ENCODE measurements around the gene COPG2.
"Not testable (repeated sequence)": the region's sequence is repeated elsewhere in the genome, so short reads cannot be mapped to it uniquely, and the experiment has no call there.

COPG2 gene

DNA sequence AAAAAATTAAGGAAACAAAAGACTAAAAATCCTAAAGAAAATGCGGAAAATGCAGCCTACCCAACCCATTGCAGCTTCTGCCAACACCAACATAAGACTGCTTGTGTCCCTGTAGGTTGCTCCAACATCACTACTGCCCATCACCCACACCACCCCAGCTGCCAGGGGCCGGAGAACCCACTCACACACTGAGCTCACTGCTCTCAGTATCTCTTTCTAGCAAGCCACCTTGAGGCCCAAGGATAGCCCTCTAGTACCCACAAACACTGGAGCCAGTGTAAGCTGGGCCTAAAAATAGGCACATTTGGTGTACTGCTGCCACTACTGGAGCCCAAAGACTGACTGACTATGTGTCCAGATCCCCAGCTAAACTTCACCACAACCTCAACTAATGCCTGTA, 109.4 kb downstream of the COPG2 start:
- DNase-seq: no peak

DNA sequence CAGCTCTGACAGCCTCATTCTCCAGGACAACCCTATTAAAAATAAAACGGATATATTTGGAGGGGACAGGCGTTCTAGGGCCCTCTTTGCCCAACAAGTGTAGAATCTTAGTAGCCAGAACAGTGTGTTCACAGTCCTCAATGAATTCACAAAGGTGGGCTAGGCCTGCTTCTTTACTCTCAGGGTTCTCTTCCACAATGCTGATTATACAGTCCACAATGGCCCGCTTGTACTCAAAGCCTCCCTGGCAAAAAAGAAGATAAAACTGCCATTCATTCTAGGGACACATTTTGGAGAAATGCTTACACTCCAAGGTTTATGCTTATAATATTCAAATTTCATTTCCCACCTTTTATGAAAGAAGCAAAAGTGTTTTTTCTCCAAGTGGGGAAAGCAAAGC, 114.1 kb downstream of the COPG2 start:
- DNase-seq: no peak

DNA sequence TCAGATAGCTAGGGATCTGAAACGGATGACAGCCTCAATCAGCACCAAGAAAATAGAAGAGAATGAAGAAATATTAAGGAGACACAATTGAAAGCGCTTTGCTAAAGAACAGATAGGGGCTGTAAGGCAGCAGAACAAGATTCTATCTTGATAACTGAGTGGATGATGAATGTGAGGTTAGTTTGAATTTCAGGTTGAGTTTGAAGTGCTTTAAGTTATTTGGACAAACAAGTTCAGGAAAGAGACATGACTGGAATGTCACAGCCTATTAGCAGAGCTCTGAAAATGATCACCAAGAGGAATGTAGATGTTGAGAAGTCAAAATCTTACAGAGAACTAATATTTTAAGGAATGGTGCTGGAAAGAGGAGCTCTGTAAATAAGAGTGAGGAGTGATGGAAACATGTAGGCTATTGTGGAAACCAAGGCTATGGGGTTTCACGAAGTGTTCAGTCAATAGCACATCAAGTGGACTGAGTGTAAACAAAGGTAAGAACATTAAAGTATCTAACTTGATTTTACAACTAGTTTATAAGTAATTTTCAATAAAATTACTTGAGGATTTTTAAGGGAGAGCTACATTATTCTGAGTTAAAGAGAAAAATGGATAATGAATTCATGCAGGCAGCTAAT, 115.0 kb downstream of the COPG2 start:
- DNase-seq: no peak

DNA sequence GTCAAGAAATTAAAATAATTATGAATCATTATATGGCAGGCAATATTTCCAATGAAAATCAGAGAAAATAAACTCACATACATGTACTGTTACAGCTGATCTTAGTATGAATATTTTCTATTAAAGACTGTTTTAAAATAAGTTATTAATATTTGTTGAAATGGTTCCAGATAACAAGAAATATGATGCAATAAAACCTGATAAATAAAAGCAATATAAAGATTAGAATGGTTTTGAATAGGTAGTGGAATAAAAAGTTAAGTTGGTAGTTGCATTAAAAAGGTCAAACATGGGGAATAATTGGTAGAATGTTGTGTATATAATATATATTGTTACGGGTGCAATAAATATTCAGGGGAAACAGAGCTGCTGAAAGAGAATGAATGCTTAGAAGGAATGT, 124.2 kb downstream of the COPG2 start:
- DNase-seq: no peak

DNA sequence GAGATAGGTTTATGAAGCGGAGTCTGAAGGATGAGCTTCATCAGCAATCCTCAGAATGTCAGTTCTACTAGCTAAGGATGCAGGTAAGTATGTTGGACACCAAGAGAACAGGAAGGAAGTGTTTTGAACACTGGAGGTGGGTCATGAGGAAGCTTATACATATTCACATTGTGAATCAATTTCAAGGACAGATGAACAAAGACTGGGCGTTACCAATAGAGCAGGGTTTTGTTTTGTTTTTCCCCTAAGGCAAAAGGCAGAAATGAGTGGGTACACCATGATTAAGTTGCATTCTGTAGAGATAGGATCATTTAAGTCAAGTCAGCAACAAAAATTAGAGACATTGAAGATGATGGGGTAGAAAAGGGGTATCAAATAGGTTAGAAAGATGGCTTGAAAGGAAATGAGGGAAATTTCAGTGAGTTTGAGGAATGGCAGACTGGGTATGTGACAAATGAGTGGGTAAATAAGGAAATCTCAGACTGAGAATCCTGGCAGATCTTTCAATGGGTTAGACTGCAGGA, 125.0 kb downstream of the COPG2 start:
- DNase-seq: no peak

DNA sequence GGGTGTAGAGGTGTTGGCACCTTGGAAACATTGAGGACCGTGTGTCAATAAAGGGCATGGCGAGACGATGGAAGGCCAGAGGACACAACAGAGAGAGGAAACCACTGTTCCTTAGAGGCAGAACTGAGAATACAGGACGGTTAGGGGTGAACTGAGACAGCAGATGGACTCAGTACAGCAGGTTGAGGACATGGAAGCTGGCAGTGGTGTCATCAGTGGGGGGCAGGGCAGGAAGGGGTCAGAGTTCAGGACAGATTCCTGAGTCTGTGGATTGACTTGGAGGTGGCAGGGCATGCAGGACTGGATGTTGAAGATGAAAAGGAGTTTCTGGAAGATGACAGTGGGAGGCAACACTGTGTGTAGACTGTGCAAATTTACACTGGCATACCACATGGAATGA, 126.3 kb downstream of the COPG2 start:
- DNase-seq: not testable (repeated sequence)

DNA sequence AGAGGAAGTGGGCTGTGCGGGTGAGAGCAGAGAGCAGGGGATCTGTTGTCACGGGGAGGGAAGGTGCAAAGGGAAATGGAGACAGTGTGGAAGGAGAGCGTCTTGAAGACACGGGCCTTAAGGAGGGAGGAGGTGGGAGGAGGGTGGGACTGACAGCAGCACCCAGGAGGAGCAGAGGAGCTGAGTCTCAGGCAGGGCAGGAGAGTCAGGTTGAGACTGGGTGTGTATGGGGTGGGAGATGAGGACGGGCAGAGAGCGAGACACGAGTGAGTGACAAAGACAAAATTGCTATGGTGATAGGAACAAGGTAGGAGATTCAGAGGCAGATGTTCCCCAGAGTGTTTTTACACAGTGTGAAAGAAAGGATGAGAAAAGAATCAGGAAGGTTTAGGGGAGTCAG, 127.3 kb downstream of the COPG2 start:
- DNase-seq: not testable (repeated sequence)

DNA sequence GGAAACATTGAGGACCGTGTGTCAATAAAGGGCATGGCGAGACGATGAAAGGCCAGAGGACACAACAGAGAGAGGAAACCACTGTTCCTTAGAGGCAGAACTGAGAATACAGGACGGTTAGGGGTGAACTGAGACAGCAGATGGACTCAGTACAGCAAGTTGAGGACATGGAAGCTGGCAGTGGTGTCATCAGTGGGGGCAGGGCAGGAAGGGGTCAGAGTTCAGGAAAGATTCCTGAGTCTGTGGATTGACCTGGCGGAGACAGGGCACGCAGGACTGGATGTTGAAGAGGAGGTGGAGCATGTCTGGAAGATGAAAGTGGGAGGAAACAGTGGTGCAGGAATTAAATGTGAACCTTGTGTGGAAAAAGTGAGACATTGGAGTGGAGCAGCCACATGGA, 130.7 kb downstream of the COPG2 start:
- DNase-seq: not testable (repeated sequence)

DNA sequence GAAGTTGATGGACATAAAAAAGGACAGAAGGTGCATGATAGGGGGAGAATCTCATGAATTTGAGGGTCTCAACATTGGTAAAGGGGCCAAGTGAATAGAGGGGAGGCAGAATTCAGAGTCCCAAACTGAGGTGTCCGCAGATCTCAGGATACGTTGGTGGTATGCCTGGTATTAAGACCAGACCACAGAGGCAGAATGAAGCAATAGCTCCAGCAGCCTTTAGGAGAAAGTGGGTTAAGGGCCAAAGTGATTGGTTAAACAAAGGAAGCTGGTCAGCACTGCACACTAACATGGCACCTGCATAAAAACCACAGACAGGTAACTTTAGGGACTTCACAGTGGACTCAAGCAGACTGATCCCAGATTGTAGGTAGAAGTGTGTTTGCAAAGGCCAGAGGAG, 139.1 kb downstream of the COPG2 start:
- DNase-seq: no peak

DNA sequence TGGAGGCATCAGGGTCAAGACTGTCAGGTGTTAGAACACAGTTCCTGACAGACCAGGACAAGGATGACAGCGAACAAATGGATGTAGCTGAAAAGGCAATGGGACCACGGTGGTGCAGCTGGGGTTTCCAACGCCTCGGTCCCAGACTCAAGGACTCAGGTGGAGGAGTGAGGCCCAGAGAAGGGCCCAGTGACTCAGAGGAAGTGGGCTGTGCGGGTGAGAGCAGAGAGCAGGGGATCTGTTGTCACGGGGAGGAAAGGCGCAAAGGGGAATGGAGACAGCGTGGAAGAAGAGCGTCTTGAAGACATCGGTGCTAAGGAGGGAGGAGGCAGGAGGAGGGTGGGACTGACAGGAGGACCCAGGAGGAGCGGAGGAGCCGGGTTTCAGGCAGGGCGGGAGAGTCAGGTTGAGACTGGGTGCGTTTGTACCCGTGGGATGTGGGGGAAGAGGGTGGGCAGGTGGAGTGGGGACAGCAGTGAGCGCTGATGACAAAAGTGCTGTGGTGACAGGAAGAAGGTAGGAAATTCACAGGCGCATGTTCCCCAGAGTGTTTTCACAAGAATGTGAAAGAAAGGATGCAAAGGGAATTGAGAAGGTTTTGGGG, 140.7 kb downstream of the COPG2 start:
- DNase-seq: not testable (repeated sequence)

DNA sequence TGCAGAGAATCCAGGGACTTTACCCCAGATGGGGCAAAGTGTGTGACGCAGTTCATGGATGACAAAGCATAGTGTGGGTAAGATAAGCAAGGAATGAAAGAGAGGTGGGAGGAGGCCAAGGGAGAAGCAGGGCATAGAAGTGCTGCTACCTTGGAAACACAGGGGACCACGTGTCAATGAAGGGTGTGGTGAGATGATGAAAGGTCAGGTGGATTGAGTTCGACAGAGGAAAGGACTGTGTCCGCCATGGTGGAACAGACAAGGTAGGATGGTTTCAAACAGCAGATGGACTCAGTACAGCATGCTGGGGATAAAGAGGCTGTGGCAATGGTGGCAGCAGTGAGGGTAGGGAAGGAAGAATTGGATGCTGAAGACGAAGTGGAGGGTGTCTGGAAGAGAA, 143.9 kb downstream of the COPG2 start:
- no peak for DNase-seq

DNA sequence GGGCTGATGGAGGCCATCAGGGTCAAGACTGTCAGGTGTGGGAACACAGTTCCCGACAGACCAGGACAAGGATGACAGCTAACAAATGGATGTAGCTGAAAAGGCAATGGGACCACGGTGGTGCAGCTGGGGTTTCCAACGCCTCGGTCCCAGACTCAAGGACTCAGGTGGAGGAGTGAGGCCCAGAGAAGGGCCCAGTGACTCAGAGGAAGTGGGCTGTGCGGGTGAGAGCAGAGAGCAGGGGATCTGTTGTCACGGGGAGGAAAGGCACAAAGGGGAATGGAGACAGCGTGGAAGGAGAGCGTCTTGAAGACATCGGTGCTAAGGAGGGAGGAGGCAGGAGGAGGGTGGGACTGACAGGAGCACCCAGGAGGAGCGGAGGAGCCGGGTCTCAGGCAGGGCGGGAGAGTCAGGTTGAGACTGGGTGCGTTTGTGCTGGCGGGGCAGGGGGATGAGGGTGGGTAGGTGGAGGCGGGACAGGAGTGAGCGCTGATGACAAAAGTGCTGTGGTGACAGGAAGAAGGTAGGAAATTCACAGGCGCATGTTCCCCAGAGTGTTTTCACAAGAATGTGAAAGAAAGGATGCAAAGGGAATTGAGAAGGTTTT, 144.9 kb downstream of the COPG2 start:
- not testable (repeated sequence) for DNase-seq

DNA sequence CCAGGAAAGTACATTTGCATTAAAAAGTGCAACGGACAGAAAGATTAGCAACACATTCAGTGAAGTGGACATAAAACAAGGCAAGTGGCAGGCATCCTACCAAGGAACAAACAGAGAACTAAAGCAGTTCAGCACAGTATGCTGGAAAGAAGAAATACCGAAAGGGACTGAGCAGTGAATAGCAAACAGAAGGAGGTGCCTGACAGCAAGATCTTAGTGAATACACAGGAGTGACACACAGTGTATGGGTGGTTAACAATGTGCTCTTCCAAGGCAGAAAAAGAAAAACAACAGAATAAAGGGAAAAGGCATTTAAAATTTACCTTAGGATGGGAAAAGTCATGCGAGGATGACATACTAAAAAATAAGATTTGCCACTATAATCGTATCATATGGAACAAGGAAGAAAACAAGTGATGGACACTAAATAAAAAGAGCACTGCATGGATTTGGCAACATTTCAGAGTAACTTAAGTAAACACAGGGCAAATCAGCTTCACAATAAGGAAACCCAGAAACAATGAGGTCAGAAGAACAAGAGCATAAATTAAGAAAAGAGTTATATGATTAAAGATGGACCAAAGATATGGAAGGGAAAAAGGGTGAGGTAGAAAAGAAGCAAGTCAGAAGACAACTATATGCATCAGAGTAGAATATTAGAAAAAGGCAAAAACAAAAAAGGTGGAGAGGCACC, 147.1 kb downstream of the COPG2 start:
- no peak for DNase-seq

DNA sequence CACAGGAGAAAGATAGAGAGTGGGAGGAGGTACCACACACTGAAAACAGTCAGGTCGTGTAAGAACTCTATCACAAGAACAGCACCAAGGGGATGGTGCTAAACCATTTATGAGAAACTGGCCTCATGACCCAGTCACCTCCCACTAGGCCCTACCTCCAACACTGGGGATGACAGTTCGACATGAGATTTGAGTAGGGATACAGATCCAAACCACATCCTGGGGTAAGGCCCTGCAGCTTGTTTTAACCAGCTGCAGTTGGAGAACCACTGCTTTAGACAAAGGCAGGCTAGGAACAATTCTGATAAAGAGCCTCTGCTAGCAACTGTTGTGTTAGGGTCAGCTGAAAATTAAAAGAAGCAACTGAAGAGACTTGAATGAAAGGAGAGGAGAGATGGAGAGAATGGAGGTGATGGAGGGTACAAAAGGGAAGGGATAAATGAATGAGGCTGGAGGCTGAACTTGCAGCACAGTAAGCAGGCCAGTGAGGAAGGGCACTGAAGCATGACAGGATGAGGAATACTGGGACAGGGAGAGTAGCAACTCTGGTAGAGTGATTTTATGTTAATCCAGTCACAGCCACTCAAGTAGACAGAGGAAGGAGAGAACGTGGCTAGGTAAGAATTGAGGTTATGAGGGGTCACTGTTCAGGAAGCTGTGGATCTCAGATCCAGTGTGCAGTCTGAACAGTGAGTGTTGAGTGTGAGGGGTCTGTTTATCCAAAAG, 153.1 kb downstream of the COPG2 start:
- no peak for DNase-seq

DNA sequence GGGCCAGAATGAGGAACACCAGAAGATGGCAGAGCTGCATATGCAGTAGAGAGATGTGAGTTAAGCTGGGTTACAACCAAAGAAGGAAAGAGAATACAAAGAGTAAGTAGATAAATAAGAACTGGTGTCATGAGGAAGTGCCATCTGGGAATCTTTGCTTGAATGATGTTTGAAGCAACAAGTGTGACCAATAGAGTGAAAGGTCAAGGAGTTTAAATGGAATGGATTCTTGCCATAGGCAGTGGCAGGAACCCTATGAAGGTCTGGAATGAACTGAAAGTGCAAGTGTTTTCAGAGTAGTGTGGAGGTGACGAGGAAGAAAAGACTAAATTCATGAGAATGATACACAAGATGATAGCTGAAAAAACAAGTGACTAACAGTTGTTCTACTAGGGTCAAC, 155.1 kb downstream of the COPG2 start:
- DNase-seq: no peak

DNA sequence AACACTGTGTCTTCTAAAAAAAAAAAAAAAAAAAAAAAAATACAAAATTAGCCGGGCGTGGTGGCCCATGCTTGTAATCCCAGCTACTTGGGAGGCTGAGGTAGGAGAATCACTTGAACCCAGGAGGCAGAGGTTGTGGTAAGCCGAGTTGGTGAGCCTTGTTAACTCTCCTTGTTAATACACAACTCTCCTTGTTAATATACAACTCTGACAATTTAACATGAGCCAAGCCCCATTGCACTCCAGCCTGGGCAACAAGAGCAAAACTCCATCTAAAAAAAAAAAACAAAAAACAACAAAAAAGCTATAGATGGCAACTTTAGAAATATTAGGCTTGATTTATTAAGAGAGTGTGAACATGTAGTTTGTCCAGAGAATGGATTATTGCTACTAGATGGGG, 156.5 kb downstream of the COPG2 start:
- not testable (repeated sequence) for DNase-seq

DNA sequence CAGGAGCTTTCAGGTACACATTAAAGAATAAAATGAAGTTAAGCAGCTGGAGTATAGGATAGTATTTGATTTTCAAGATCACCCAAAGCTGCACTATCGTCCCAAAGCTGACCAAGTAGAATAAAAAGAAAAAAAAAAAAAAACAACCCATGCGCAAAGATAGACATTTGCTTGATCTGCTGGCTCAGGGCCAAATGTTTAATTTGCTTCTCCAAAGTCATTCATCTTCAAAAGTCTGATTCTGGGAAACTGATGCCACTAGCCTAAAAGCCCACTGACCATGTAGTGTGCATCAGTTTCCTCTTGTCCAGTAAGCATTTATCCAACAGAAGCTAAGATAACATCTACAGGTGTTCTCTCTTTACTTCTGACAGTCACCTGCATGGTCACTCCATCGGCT, 162.2 kb downstream of the COPG2 start:
- DNase-seq: no peak

DNA sequence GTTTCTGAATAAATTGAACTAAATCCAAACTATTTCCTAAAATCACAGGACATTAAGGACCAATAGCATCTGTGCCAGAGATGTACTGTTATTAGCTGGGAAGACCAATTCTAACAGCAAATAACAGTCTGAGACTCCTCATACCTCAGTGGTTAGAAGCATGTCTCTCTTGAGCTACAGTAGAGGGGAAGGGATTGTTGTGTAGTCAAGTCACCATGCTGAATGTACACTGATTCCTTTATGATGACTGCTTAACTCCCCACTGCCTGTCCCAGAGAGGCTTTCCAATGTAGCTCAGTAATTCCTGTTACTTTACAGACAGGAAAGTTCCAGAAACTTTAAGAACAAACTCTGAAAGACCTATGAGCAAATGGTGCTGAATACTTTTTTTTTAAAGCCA, 162.8 kb downstream of the COPG2 start:
- no peak for DNase-seq

DNA sequence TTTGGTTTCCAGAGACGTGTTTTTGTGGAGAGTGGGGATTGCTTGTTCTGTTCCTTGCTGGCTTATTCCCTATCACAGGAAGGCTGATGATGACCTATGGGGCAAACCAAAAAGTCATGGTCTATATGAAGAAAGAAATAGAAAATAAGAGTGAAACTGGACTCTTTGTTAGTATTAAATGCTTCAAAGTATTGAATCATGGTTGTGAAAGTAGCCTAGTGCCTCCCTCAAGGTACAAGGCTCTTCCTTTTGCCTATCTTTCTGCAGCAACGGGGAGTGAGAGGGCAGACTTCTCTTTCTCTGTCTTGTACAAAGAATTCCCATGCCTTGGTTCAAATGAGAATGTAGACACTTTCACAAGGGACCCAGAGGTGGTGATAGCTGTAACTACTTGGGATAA, 167.6 kb downstream of the COPG2 start:
- DNase-seq: no peak

DNA sequence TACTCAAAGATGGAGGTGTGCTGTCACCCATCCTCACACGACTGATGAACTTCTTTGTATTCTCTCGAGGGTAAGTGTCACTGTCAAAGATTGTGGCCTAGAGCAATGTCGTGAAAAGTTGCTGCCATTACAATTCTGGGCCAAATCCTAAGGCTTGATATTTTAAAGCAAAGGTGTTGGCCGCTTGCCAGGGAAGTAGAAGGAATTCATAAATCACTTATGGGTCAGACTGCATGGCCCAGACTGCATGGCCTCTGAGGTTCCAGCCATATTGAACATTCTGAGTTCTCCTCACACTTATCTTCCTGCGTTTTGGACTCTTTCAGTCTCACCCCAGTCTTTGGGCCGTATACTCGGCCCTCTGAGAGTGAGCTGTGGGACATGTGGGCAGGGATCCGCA, 168.1 kb downstream of the COPG2 start:
- no peak for DNase-seq

DNA sequence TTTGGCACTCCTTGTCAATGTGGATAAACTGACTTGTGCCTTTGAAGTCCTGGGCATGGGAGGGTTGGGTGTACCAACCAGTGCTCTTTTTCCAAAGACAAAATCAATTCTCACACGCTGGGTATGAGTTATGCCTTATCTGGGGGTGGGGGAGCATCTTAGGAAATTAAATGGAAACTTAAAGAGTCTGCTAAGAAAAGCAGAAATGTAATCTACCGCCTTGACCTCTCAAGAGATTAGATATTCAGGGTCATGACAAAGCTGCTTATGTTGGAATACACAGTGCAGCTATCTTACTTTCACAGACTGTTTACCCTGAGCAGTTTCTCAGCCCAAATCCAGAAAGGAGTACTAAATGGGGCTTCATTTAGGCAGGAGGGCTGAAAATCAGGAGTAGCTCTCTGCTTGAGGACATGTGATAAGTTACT, 174.1 kb downstream of the COPG2 start:
- no peak for DNase-seq

DNA sequence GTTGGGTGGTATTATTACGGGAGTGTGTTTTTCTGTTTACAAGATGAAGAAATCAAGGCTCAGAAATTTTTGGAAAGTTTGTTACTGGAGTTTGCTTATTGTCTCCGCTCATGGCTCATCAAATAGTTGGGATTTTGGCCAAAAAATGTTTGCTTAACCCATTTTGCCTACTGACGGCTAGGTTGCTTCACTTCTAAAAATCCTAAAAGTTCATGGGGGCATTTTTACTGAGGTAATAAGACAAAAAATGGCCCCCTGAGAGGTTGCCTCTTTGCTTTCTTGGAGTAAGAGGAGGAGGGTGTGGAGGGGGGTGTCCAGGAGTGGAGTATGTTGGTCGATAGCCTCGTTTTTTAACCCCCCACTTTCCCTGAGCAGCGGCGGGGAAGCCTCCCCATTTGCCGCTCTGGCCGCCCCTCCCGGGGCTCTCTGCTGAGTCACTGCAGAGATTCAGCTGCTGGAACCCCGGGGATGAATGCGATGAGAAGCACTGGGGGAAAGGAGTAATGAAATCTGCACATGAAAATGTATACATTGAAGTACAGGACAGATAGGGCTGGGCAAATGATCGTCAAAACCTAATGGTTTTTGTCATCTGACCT, 175.2 kb downstream of the COPG2 start:
- DNase-seq: no peak
